GM12801 (cell line): ENCODE measurements around the gene PPP1R26.

Experiments used
- CTCF ChIP-seq: IDR thresholded peaks from one replicate; pipeline ENCODE4 v1.5.1; 2011; ENCODE audit warnings: control low read depth; ENCODE audit not compliant: insufficient read length; ENCODE audit errors: extremely low read depth

The PPP1R26 gene

GRCh38 chr9:135509458-135509857 is 29.9 kb downstream of the PPP1R26 start:
- TF ChIP-seq CTCF = no peak

- TF ChIP-seq CTCF = no peak
Measured at GRCh38 chr9:135512241-135512603, 32.6 kb downstream of the PPP1R26 start.

- TF ChIP-seq CTCF = no peak
Measured at GRCh38 chr9:135512904-135513303, 33.3 kb downstream of the PPP1R26 start.

GRCh38 chr9:135513351-135513846 is 33.8 kb downstream of the PPP1R26 start:
- no peak for TF ChIP-seq CTCF

- no peak for TF ChIP-seq CTCF
Measured at GRCh38 chr9:135514342-135515082, 34.9 kb downstream of the PPP1R26 start.

GRCh38 chr9:135515083-135515951 is 35.7 kb downstream of the PPP1R26 start:
- TF ChIP-seq CTCF = no peak

- no peak for TF ChIP-seq CTCF
Measured at GRCh38 chr9:135516132-135516860, 36.7 kb downstream of the PPP1R26 start.
